H1 (cell line): ENCODE results near the gene SLX4IP. TPM values are rescaled to one million over a fixed set of nuclear protein-coding genes. Genes with fewer than 3 reads are reported as not detected.

Experiments used
- BCL11A ChIP-seq, 2 experiments: IDR thresholded peaks; one replicate each; pipeline ENCODE4 v1.6.1; 2011; ENCODE audit warnings: low read depth in 2 of 2, low read length in 2 of 2, mild to moderate bottlenecking in 2 of 2
- CBX5 ChIP-seq: fragments of 300-800, 300-1000 bp; sonication (generic); IDR thresholded peaks from 2 replicates; pipeline ENCODE4 v1.7.1; 2016; ENCODE audit warnings: antibody characterized with exemption, low read length, low read depth
- CHD1 ChIP-seq: IDR thresholded peaks from 2 replicates; pipeline ENCODE4 v1.6.1; 2012; ENCODE audit warnings: low read depth, low read length, improper control_type of control experiment
- CREB1 ChIP-seq: IDR thresholded peaks from 2 replicates; pipeline ENCODE4 v1.6.1; 2012; ENCODE audit warnings: inconsistent platforms
- EZH2 ChIP-seq: fragments of 200-600 bp; sonication (generic); IDR thresholded peaks from 2 replicates; pipeline ENCODE4 v1.7.1; 2012; ENCODE audit warnings: low read depth, mild to moderate bottlenecking, moderate library complexity, low read length, inconsistent platforms; ENCODE audit not compliant: severe bottlenecking
- HDAC2 ChIP-seq, 2 experiments: fragments of 300-600 bp in 1 of 2; sonication (generic) in 1 of 2; IDR thresholded peaks; 2 replicates each; pipeline ENCODE4 v1.6.1; 2011 to 2012; ENCODE audit warnings: low read depth in 2 of 2, low read length in 2 of 2, mild to moderate bottlenecking in 2 of 2, moderate library complexity in 2 of 2, borderline replicate concordance in 1 of 2, inconsistent platforms in 1 of 2
- NANOG ChIP-seq: IDR thresholded peaks from 2 replicates; pipeline ENCODE4 v1.6.1; 2011; ENCODE audit warnings: low read length, low read depth, mild to moderate bottlenecking, inconsistent platforms; ENCODE audit not compliant: insufficient read depth, poor library complexity, severe bottlenecking
- NRF1 ChIP-seq: IDR thresholded peaks from 2 replicates; pipeline ENCODE4 v1.6.1; 2011; ENCODE audit warnings: mild to moderate bottlenecking, low read depth, low read length, improper control_type of control experiment
- PHF8 ChIP-seq: fragments of 200-600 bp; sonication (generic); conservative IDR thresholded peaks from 2 replicates; pipeline ENCODE4 v1.7.1; 2012; ENCODE audit warnings: low read depth, mild to moderate bottlenecking, inconsistent platforms, low read length, moderate library complexity
- POLR2AphosphoS5 ChIP-seq: IDR thresholded peaks from 2 replicates; pipeline ENCODE4 v1.6.1; 2011; ENCODE audit warnings: low read depth, low read length
- POU5F1 ChIP-seq: IDR thresholded peaks from 2 replicates; pipeline ENCODE4 v1.6.1; 2011; ENCODE audit warnings: low read depth, mild to moderate bottlenecking, low read length, moderate library complexity
- RBBP5 ChIP-seq: IDR thresholded peaks from 2 replicates; pipeline ENCODE4 v1.7.1; 2012; ENCODE audit warnings: low read depth, mild to moderate bottlenecking, inconsistent platforms, low read length, moderate library complexity, borderline replicate concordance
- RFX5 ChIP-seq: IDR thresholded peaks from 2 replicates; pipeline ENCODE4 v1.6.1; 2011; ENCODE audit warnings: low read depth, low read length, improper control_type of control experiment, borderline replicate concordance
- SIN3A ChIP-seq, 2 experiments: IDR thresholded peaks in 1 of 2; conservative IDR thresholded peaks in 1 of 2; 2 replicates each; pipeline ENCODE4 v1.6.1; 2011 to 2012; ENCODE audit warnings: low read length in 2 of 2, improper control_type of control experiment in 1 of 2, low read depth in 1 of 2, mild to moderate bottlenecking in 1 of 2
- SP1 ChIP-seq: IDR thresholded peaks from 2 replicates; pipeline ENCODE4 v1.6.1; 2011; ENCODE audit warnings: low read depth, low read length
- SP4 ChIP-seq: IDR thresholded peaks from 2 replicates; pipeline ENCODE4 v1.6.1; 2012; ENCODE audit warnings: low read length, inconsistent platforms
- TAF1 ChIP-seq: IDR thresholded peaks from 2 replicates; pipeline ENCODE4 v1.6.1; 2011; ENCODE audit warnings: mild to moderate bottlenecking, low read depth, low read length
- TCF12 ChIP-seq: IDR thresholded peaks from 2 replicates; pipeline ENCODE4 v1.6.1; 2011; ENCODE audit warnings: low read depth, mild to moderate bottlenecking, low read length
- YY1 ChIP-seq: IDR thresholded peaks from 2 replicates; pipeline ENCODE4 v1.6.1; 2011; ENCODE audit warnings: low read depth, mild to moderate bottlenecking, low read length
- polyA plus RNA-seq, 7 experiments: library from polyadenylated mRNA; depleted of rRNA in 3 of 7; stranded (reverse) in 5 of 7; unstranded in 2 of 7; fragments of >200 nt in 5 of 7; fragments of 200-250 nt in 2 of 7; gene quantifications; 1 replicate in 5 of 7; 2 replicates in 1 of 7; 4 replicates in 1 of 7; pipeline versions ENCODE4 v1.2.1 to v1.2.3, GENCODE V29; 2011 to 2013; ENCODE audit warnings: missing spikeins in 2 of 7, mixed read lengths in 2 of 7
- total RNA-seq: library from RNA; stranded (reverse); fragmentation: NEBNext Ultra II Directional; extraction: Animal tissue kit (Norgen Biotek cat#: 25700); gene quantifications from 2 replicates; pipeline ENCODE4 v1.2.1, GENCODE V29; 2021
- TF ChIP-seq, protein P1 (sequence below): IDR thresholded peaks from 2 replicates; pipeline ENCODE4 v1.6.1; 2012; ENCODE audit warnings: low read length, inconsistent platforms
- TF ChIP-seq, protein P2 (sequence below): IDR thresholded peaks from 2 replicates; pipeline ENCODE4 v1.6.1; 2011; ENCODE audit warnings: low read length, improper control_type of control experiment

SLX4IP gene
- total and polyA plus RNA-seq, 2 of the 8 experiments (the other 6 are each of a cell fraction or from before 2014, with no cell fraction given), result 2.4 to 8.7 TPM

DNA sequence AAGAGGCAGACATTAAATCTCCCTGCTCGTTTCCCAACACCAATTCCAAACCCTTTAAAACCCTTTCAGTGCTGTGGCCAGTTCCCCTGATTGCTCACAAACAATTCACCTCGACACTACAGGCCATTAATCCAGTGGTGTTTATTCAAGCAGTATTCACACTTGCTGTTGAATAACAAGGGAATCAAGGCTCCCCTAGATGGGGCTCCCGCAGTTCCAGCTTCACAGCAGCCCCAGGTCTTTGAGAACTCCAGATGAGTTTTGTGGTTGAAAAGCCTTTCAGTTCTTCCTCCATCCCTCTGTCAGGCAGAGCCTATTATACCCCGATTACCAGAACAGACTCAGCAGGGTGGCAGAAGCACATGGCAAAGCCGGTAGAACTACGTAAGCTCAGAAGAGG lies 202.5 kb downstream of the SLX4IP start (continued):
- TF ChIP-seq, protein P1, sequence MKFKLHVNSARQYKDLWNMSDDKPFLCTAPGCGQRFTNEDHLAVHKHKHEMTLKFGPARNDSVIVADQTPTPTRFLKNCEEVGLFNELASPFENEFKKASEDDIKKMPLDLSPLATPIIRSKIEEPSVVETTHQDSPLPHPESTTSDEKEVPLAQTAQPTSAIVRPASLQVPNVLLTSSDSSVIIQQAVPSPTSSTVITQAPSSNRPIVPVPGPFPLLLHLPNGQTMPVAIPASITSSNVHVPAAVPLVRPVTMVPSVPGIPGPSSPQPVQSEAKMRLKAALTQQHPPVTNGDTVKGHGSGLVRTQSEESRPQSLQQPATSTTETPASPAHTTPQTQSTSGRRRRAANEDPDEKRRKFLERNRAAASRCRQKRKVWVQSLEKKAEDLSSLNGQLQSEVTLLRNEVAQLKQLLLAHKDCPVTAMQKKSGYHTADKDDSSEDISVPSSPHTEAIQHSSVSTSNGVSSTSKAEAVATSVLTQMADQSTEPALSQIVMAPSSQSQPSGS, result no peak; the same call in 1 of the 2 replicates
- TF ChIP-seq SP4 (no peak), RBBP5 (no peak), SIN3A (conservative IDR thresholded peaks at IDR 0.05 in 1 of 2, IDR thresholded peaks at IDR 0.05 in 1 of 2; ENCODE audit: low read depth in 1 of 2, low read length in 2 of 2) (peak in 1 of 2 experiments; percentile 56; a peak in 1 of 4 replicates), SP1 (peak; percentile 77), PHF8 (no peak), TCF12 (0 out of 2 replicates have a peak, but pooled peaks have one; percentile 47), TAF1 (no peak), HDAC2 (IDR thresholded peaks at IDR 0.05; ENCODE audit: borderline replicate concordance in 1 of 2, low read depth in 2 of 2, low read length in 2 of 2) (peak; percentile 60 to 96; a peak in 2 of 4 replicates), NANOG (peak; percentile 99), POLR2AphosphoS5 (peak; percentile 38; the same call in 1 of the 2 replicates), POU5F1 (peak; percentile 94), BCL11A (IDR thresholded peaks at IDR 0.05; ENCODE audit: low read depth in 2 of 2, low read length in 2 of 2) (no peak), RFX5 (no peak), YY1 (peak; percentile 75; the same call in 1 of the 2 replicates), EZH2 (no peak), CBX5 (no peak), NRF1 (no peak), CHD1 (no peak), CREB1 (no peak)
- TF ChIP-seq, protein P2, sequence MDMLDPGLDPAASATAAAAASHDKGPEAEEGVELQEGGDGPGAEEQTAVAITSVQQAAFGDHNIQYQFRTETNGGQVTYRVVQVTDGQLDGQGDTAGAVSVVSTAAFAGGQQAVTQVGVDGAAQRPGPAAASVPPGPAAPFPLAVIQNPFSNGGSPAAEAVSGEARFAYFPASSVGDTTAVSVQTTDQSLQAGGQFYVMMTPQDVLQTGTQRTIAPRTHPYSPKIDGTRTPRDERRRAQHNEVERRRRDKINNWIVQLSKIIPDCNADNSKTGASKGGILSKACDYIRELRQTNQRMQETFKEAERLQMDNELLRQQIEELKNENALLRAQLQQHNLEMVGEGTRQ, result no peak
